Esophagus muscularis mucosa (tissue), 4 donors: ENCODE results near the gene SORCS2. TPM values are rescaled to one million over a fixed set of nuclear protein-coding genes. Genes with fewer than 3 reads are reported as not detected.

Source experiments
- DNase-seq: peaks from one replicate; pipeline ENCODE4 v3.0.0-alpha.2; 2017; ENCODE audit errors: extremely low spot score
- H3K27ac ChIP-seq, 4 donors: fragments of 200-600 bp; sonication (generic); replicated peaks in 1 of 4; 1 replicate in 3 of 4; 2 replicates in 1 of 4; pipeline ENCODE4 v1.5.1; 2016 to 2019; ENCODE audit warnings: mild to moderate bottlenecking in 1 of 4
- H3K27me3 ChIP-seq, 4 donors: fragments of 200-600 bp; sonication (generic); one replicate each; pipeline versions ENCODE4 v1.5.1 to v1.6.0; 2016 to 2019
- H3K36me3 ChIP-seq, 4 donors: fragments of 200-600 bp; sonication (generic); one replicate each; pipeline ENCODE4 v1.5.1; 2016 to 2019
- H3K4me1 ChIP-seq, 4 donors: fragments of 200-600 bp; sonication (generic); one replicate each; pipeline ENCODE4 v1.5.1; 2016 to 2019
- H3K4me3 ChIP-seq, 4 donors: fragments of 200-600 bp; sonication (generic); 1 replicate in 2 of 4; 2 replicates in 2 of 4; pipeline ENCODE4 v1.5.1; 2016 to 2019; ENCODE audit warnings: mild to moderate bottlenecking in 4 of 4, moderate library complexity in 1 of 4
- H3K9me3 ChIP-seq, 4 donors: fragments of 200-600 bp; sonication (generic); 1 replicate in 3 of 4; 2 replicates in 1 of 4; pipeline ENCODE4 v1.5.1; 2016 to 2019
- CTCF ChIP-seq, 3 experiments: fragments of 200-600 bp in 2 of 3; fragments of 450-650 bp in 1 of 3; sonication (generic) in 2 of 3; IDR thresholded peaks; one replicate each; pipeline ENCODE4 v1.5.1; 2017 to 2019; ENCODE audit warnings: antibody characterized with exemption in 3 of 3, mild to moderate bottlenecking in 2 of 3, moderate library complexity in 1 of 3
- EP300 ChIP-seq: sonication (generic); formaldehyde crosslinking; IDR thresholded peaks from one replicate; pipeline ENCODE4 v1.6.1; 2017; ENCODE audit warnings: antibody characterized with exemption
- POLR2A ChIP-seq: fragments of 450-650 bp; IDR thresholded peaks from one replicate; pipeline ENCODE4 v1.6.1; 2017; ENCODE audit warnings: antibody characterized with exemption, moderate library complexity, mild to moderate bottlenecking, low read depth
- POLR2AphosphoS5 ChIP-seq, 2 donors: sonication (generic); formaldehyde crosslinking; IDR thresholded peaks; one replicate each; pipeline ENCODE4 v1.6.1; 2017; ENCODE audit warnings: antibody characterized with exemption in 2 of 2
- WGBS: methylation state at CpG from one replicate; pipeline ENCODE4 v1.1.5; 2018; 5-methylcytosine and 5-hydroxymethylcytosine counted together
- intact Hi-C: fragments of 100-400 bp; cut with DNase I; formaldehyde crosslinking; loops from one replicate; pipeline ENCODE4 v1.15.1; 2023
- total RNA-seq, 4 donors: library from RNA; depleted of rRNA; stranded (reverse); fragments of >200 nt; gene quantifications; one replicate each; pipeline versions ENCODE4 v1.1.0 to v1.2.1, GENCODE V29; 2016

SORCS2 gene
- total RNA-seq, 4 donors from 2014 or later = 3.3 to 10.1 (median 4.3) TPM

GRCh38 chr4:7253837-7254236, 61.5 kb downstream of the SORCS2 start:
- Histone ChIP-seq H3K4me3 (no peak overlapping the region), H3K9me3 (peaks cover 0 to 3% (median 0%) of the 10 kb centered on the region in 4 donors), H3K36me3 (no peaks in the 10 kb centered on the region), H3K27me3 (no peaks in the 10 kb centered on the region), H3K27ac (no peak overlapping the region), H3K4me1 (peaks cover 19 to 74% (median 58%) of the 10 kb centered on the region in 4 donors)
- WGBS = 75% methylated on average over 4 of the region's 4 CpGs
- TF ChIP-seq CTCF (IDR thresholded peaks at IDR 0.05) (no peak), EP300 (no peak), POLR2A (no peak), POLR2AphosphoS5 (IDR thresholded peaks at IDR 0.05) (no peak)
- no peak for DNase-seq
- intact Hi-C loops = no loop called here

DNA sequence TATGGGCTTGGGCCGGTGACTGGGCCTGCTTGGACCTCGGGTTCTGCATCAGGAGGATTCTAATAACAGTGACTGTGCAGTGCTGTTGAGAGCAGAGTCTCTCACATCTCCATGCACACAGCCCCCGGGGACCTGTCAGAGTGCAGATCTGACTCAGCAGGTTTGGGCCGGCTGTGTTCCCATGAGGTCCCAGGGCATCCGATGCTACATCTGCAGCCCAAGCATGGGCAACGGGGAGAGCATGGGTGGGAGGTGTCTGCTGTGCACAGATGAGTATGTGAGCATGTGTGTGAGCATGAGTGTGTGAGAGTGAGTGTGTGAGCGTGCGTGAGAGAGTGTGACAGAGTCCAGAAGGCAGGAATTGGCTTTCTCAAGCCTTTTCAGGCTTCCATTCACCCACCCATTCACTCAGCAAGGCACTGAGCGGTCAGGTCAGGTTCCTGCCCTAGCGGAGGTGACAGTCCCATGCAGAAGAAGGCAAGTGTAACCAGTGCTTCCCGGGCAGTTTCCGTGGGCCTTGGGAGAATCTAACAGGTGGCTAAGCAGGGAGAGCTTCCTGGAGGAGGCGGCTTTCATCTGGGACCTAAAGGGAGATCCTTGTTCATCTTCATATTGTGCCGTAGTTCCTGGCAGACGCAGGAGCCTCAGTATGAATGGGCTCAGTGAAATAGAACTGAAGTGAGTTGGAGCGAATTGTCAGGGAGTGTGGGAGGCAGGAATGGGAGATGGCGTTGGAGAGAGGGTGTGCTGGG, 62.6 kb downstream of the SORCS2 start:
- Histone ChIP-seq H3K27ac (no peak overlapping the region), H3K27me3 (no peaks in the 10 kb centered on the region), H3K9me3 (no peaks in the 10 kb centered on the region), H3K36me3 (no peaks in the 10 kb centered on the region), H3K4me3 (no peak overlapping the region), H3K4me1 (peaks cover 19 to 65% (median 52%) of the 10 kb centered on the region in 4 donors)
- WGBS = 82% methylated on average over 17 of the region's 17 CpGs
- intact Hi-C loops = loop anchor here (5.0 kb wide), 1 partner anchor 53 kb away; no protein-coding TSS in a partner anchor
- DNase-seq = no peak
- TF ChIP-seq POLR2AphosphoS5 (IDR thresholded peaks at IDR 0.05) (no peak), CTCF (IDR thresholded peaks at IDR 0.05) (no peak), POLR2A (no peak), EP300 (no peak)

GRCh38 chr4:7255488-7255881, 63.1 kb downstream of the SORCS2 start:
- H3K27ac ChIP-seq = no peak overlapping the region
- TF ChIP-seq POLR2AphosphoS5 (IDR thresholded peaks at IDR 0.05) (no peak), POLR2A (no peak), EP300 (no peak)
- DNase-seq = no peak
- peaks cover 20 to 61% (median 47%) of the 10 kb centered on the region in 4 donors for H3K4me1 ChIP-seq
- H3K9me3 ChIP-seq = no peaks in the 10 kb centered on the region
- intact Hi-C loops = loop anchor here (5.0 kb wide), 1 partner anchor 53 kb away; no protein-coding TSS in a partner anchor
- WGBS = 83% methylated on average over 7 of the region's 14 CpGs
- H3K36me3 ChIP-seq = no peaks in the 10 kb centered on the region
- H3K27me3 ChIP-seq = no peaks in the 10 kb centered on the region
- H3K4me3 ChIP-seq = no peak overlapping the region

DNA sequence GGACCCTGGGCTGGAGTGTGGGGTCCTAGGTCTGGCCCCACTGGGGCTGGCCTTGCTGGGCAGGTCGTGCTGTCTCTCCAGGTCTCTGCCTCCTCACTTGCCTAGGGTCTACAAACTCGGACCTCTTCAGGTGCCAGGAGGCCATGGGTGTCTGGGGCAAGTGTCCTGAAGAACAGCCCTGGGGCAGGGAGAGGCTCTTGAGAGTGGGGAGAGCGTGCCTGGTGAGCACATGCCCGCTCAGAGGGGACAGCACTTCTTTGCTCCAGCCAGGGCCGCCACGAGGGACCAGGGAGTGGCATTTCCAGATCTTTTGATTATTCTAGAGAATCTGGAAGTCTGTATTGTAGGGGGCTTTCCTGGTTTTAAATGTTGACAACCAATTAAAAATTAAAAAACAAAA, 63.7 kb downstream of the SORCS2 start:
- TF ChIP-seq EP300 (no peak), CTCF (IDR thresholded peaks at IDR 0.05) (no peak), POLR2AphosphoS5 (IDR thresholded peaks at IDR 0.05) (no peak), POLR2A (no peak)
- DNase-seq = no peak
- intact Hi-C loops = loop anchor here (5.0 kb wide), 1 partner anchor 54 kb away; no protein-coding TSS in a partner anchor
- Histone ChIP-seq H3K9me3 (no peaks in the 10 kb centered on the region), H3K4me1 (peaks cover 23 to 56% (median 43%) of the 10 kb centered on the region in 4 donors), H3K36me3 (no peaks in the 10 kb centered on the region), H3K27ac (peak overlapping the region in 1 of 4 donors; percentile 51), H3K4me3 (no peak overlapping the region), H3K27me3 (no peaks in the 10 kb centered on the region)
- WGBS = 91% methylated on average over 6 of the region's 6 CpGs

DNA sequence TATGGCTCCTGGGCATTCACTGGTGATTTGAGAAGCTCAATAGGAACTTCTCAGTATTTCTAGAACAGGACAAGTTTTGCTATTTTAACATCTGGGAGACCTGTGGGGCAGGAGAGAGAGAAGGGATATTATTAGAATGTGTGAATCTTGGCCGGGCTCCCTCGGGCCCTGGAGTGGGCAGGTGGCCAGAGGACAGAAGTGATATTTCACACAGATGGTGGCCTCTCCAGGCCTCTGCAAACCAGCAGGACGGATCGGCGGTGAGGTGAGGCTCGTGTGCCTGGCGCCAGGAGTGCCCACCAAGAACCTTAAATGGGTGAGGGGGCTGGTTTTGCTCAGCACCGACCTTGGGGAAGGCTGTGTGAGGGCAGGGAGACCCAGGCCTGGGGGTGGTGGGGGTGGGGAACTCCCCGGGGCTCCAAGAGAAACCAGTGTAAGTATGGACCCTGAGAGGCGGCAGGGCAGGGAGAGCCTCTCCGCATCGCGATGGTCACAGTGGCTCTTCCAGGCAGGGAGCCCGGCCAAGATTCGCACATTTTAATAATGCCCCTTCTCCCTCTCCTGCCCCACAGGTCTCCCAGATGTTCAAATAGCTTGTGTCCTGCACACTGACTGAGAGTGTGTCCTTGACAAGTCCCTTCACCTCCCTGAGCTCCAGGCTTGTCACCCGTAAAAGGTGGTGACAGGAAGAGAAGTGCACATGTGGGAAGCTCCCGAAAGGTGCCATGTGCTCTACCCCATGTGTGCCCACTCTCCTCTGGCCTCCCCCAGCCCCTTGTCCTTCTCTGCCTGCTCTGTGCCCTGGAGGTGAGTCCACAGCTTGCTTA, 64.9 kb downstream of the SORCS2 start:
- Histone ChIP-seq H3K27me3 (no peaks in the 10 kb centered on the region), H3K9me3 (no peaks in the 10 kb centered on the region), H3K27ac (peak overlapping the region in 3 of 4 donors; percentile 20 to 51 (median 49)), H3K4me3 (no peak overlapping the region), H3K4me1 (peaks cover 25 to 44% (median 33%) of the 10 kb centered on the region in 4 donors), H3K36me3 (no peaks in the 10 kb centered on the region)
- 57% methylated on average over 17 of the region's 17 CpGs for WGBS
- peak; percentile 17 to 23 for TF ChIP-seq POLR2AphosphoS5 (IDR thresholded peaks at IDR 0.05)
- no peak for TF ChIP-seq CTCF (IDR thresholded peaks at IDR 0.05)
- intact Hi-C loops = loop anchor here (1.0 to 5.0 kb wide), 2 partner anchors 28 to 55 kb away; no protein-coding TSS in a partner anchor
- DNase-seq = no peak
